Measurements from ENCODE around the gene AIPL1. TPM values are rescaled to one million over a fixed set of nuclear protein-coding genes. Genes with fewer than 3 reads are reported as not detected.

AIPL1 gene
- total RNA-seq, 2 experiments from 2014 or later = not detected

GRCh38 chr17:6402258-6402657 lies 32.7 kb downstream of the AIPL1 start:
- Mint-ChIP-seq H3K9me3 (no peaks in the 10 kb centered on the region), H3K27me3 (peaks cover 14% of the 10 kb centered on the region), H3K36me3 (no peaks in the 10 kb centered on the region), H3K4me3 (no peak overlapping the region), H3K4me1 (no peaks in the 10 kb centered on the region), H3K27ac (no peak overlapping the region)
- DNase-seq (no peak), ATAC-seq (ENCODE audit: low read depth) (no peak)
- POLR2A ChIA-PET = no interaction called here

- no peaks in the 10 kb centered on the region for H3K36me3 Mint-ChIP-seq
- no peak overlapping the region for H3K27ac Mint-ChIP-seq
- no peak overlapping the region for H3K4me3 Mint-ChIP-seq
- POLR2A ChIA-PET = no interaction called here
- ATAC-seq (ENCODE audit: low read depth) = no peak
- no peaks in the 10 kb centered on the region for H3K9me3 Mint-ChIP-seq
- no peaks in the 10 kb centered on the region for H3K4me1 Mint-ChIP-seq
- peaks cover 12% of the 10 kb centered on the region for H3K27me3 Mint-ChIP-seq
- no peak for DNase-seq
Observed at GRCh38 chr17:6398955-6399354, 36.0 kb downstream of the AIPL1 start.

DNA sequence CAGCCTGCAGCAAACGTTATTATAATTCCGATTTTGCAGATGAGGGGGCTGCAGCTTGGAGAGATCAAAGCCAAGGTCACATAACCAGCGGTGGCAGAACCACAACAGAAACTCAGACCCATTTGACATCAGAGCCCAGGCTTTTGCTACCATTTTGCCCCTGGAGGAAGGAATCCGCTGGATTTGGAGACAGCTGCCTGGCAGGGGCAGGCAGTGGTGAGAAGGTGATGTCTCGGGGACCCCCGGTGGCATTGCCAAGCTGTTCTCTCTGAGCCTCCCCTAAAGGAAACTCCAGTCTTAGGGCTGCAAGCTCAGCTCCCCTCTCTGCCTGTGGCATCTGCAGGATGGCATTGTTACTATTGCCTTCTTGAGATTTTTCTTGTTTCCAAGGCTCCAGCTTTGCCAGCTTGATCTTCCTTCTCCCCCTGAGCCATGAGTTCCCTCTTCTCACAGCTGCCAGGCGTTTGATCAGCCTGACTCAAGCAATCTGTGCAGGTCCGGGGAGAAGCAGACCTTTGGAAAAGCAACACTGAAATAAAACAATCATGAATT lies 40.8 kb downstream of the AIPL1 start:
- Mint-ChIP-seq H3K4me3 (no peak overlapping the region), H3K4me1 (no peaks in the 10 kb centered on the region), H3K9me3 (no peaks in the 10 kb centered on the region), H3K27ac (no peak overlapping the region), H3K27me3 (peaks cover 3% of the 10 kb centered on the region), H3K36me3 (no peaks in the 10 kb centered on the region)
- no peak for DNase-seq
- ATAC-seq (ENCODE audit: low read depth) = no peak
- POLR2A ChIA-PET = no interaction called here

DNA sequence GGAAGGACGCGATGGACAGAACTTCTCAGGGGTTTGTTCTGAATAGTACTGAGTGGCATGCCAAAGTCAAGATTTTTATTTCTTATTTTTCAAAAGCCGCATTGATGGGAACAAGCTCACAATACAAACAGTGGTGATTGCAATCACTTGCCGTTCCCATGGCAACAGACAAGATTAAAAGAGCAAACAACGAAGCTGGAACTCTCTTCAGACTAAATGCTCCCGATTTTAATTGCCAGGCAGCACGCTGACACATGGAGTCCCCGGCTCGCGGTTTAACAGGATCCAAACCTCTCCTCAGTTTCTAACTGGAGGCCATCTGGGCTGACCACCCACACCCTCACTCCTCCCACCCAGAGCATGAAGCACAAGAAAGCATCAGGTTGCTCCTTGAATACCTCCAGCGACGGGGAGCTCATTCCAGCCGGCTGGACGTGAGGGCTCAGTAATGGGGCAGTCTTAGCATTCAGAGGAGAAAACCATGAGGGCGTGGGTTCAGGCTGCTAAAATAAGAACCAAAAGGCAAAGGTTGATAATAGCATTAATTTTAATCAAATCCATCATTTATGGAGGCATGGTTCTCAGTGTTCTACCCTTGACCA lies 41.5 kb downstream of the AIPL1 start:
- ATAC-seq (ENCODE audit: low read depth) = no peak
- no peaks in the 10 kb centered on the region for H3K27me3 Mint-ChIP-seq
- DNase-seq = no peak

DNA sequence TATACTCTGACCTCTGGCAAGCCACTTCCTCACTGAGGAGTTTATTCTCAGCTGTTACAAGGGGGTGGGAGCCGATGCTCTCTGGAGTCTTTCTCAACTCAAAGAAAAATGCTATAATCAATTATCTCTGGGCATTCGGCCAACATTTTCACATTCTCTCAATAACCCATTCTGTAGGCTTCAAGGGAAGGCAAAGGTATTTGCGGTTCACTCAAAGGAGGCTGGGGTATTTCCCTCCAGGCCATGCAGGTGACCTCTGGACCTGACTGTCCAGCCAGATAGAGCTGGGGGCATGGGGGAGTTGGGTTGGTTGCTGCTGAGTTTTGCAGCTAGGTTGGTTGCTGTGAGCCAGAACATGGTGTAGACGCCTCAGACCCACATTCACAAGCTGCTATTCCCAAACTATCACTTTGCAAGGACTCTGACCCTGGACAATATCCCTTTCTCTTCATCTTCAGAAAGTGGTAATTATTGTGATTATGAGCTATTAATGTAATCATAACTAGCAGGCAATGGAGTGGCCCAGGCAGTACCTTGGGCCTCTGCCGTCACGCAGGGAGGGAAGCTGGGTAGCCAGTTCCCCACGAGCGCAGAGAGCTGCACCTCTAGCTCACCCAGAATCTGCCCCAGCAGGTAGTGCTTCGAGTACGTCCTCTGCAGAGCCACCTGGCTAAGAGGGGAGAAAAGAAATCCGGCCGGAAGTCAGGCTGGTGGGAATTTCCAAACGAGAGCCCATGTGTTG lies 42.1 kb downstream of the AIPL1 start:
- ATAC-seq (ENCODE audit: low read depth) = no peak
- Mint-ChIP-seq H3K4me1 (no peaks in the 10 kb centered on the region), H3K36me3 (no peaks in the 10 kb centered on the region), H3K27ac (no peak overlapping the region), H3K9me3 (no peaks in the 10 kb centered on the region), H3K4me3 (no peak overlapping the region), H3K27me3 (no peaks in the 10 kb centered on the region)
- POLR2A ChIA-PET = no interaction called here
- no peak for DNase-seq

More for the DNA sequence above, 41.5 kb downstream of the AIPL1 start:
- POLR2A ChIA-PET = no interaction called here
- Mint-ChIP-seq H3K4me1 (no peaks in the 10 kb centered on the region), H3K36me3 (no peaks in the 10 kb centered on the region), H3K27ac (no peak overlapping the region), H3K9me3 (no peaks in the 10 kb centered on the region), H3K4me3 (no peak overlapping the region)

DNA sequence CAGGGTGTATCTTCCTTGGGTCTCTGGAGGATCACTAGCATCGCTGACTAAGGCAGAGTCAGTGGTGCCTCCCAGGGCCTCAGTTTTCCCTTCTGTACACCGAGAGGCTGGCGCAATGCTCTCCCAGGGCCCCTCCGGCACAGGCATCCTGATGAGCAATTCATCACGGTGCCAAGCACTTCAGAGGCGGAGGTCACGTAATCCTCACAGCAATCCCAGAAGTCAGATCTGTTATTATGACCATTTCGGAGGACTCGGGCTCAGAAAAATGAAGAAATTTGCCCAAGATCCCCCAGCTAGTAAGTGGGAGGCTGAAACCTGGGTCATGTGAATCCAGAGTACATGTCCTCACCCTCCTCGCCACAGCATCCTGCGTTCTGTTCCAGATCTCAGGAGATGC lies 46.5 kb downstream of the AIPL1 start:
- H3K4me1 Mint-ChIP-seq = no peaks in the 10 kb centered on the region
- no peak overlapping the region for H3K4me3 Mint-ChIP-seq
- no peaks in the 10 kb centered on the region for H3K27me3 Mint-ChIP-seq
- DNase-seq = no peak
- no peak overlapping the region for H3K27ac Mint-ChIP-seq
- no peak for ATAC-seq (ENCODE audit: low read depth)
- POLR2A ChIA-PET = no interaction called here
- no peaks in the 10 kb centered on the region for H3K9me3 Mint-ChIP-seq
- H3K36me3 Mint-ChIP-seq = no peaks in the 10 kb centered on the region

GRCh38 chr17:6387858-6388257 lies 47.1 kb downstream of the AIPL1 start:
- Mint-ChIP-seq H3K4me1 (no peaks in the 10 kb centered on the region), H3K4me3 (no peak overlapping the region), H3K9me3 (no peaks in the 10 kb centered on the region), H3K36me3 (no peaks in the 10 kb centered on the region), H3K27me3 (no peaks in the 10 kb centered on the region), H3K27ac (no peak overlapping the region)
- ATAC-seq (ENCODE audit: low read depth) (no peak), DNase-seq (no peak)
- POLR2A ChIA-PET = no interaction called here

DNA sequence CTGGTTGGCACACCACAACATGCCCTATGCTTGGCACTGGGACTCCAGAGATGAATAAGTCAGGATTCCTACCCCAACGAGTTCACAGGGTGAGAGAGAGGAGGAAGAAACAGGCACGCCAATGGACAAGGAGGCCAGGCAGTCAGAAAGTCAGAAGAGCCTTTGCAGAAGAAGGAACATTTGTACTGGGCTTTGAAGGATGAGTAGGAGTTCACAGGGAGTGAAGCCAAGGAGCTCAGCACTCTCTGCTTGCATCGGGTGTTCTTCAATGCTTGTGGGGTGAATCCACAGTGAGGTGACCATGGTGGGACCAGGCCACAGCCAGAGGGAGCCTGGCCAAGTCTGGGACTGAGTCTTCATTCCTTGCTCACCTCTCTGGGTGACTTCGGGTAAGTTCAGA lies 47.5 kb downstream of the AIPL1 start:
- H3K27me3 Mint-ChIP-seq = no peaks in the 10 kb centered on the region
- ATAC-seq (ENCODE audit: low read depth) (no peak), DNase-seq (no peak)
- H3K4me1 Mint-ChIP-seq = no peaks in the 10 kb centered on the region
- H3K9me3 Mint-ChIP-seq = no peaks in the 10 kb centered on the region
- H3K4me3 Mint-ChIP-seq = no peak overlapping the region
- POLR2A ChIA-PET = no interaction called here
- no peak overlapping the region for H3K27ac Mint-ChIP-seq
- H3K36me3 Mint-ChIP-seq = no peaks in the 10 kb centered on the region

GRCh38 chr17:6386041-6386630 lies 48.8 kb downstream of the AIPL1 start:
- Mint-ChIP-seq H3K27ac (no peak overlapping the region), H3K4me3 (no peak overlapping the region), H3K36me3 (no peaks in the 10 kb centered on the region), H3K4me1 (no peaks in the 10 kb centered on the region), H3K9me3 (no peaks in the 10 kb centered on the region), H3K27me3 (no peaks in the 10 kb centered on the region)
- POLR2A ChIA-PET = no interaction called here
- DNase-seq (no peak), ATAC-seq (ENCODE audit: low read depth) (no peak)

GRCh38 chr17:6384481-6384880 lies 50.4 kb downstream of the AIPL1 start:
- Mint-ChIP-seq H3K27me3 (no peaks in the 10 kb centered on the region), H3K4me1 (no peaks in the 10 kb centered on the region), H3K4me3 (no peak overlapping the region), H3K27ac (no peak overlapping the region), H3K36me3 (no peaks in the 10 kb centered on the region), H3K9me3 (no peaks in the 10 kb centered on the region)
- POLR2A ChIA-PET = no interaction called here
- ATAC-seq (ENCODE audit: low read depth) (no peak), DNase-seq (no peak)

DNA sequence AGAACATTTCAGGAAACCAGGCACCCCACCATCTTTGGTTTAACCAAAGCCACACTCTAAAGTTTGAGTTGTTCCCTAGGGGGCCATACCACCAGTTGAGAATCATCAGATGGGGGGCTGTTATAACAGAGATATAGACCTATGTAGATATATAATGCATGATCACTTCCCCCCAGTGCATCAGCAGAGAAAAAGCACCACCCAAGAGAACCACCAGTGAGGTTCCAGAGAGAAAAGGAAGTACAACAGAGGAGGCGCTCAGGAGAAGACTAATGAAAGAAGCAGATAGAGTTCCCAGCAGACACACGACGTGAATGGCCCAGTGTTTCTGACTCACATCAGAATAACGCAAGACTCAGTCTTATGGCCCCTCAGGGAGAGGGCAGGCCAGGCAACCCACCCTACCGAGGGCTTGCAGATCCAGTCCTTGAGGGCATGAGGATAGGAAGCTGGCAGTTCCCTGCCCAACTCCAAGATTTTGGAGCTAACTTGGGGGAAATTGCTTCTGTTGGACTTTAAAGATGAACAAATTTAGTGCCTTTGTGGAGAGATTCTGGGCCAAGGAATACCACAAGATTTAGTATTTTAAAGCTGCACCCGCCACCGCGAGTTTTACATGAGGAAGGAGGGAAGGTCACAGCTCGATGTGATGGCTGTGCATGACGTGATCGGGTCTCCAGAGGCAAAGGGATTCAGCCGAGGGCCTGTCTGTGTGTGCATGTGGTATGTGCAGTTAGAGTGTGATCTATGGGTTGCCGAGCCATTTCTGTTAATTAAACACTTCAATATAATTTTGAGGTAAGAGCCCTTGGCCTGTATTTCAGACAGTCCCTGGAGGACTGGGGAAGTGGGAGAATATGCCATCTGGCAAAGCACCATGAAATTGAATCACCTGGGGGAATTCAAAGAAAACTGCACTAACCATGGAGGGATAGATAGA lies 53.1 kb downstream of the AIPL1 start:
- Mint-ChIP-seq H3K36me3 (no peaks in the 10 kb centered on the region), H3K9me3 (no peaks in the 10 kb centered on the region), H3K4me3 (no peak overlapping the region), H3K4me1 (no peaks in the 10 kb centered on the region), H3K27me3 (peaks cover 7% of the 10 kb centered on the region), H3K27ac (no peak overlapping the region)
- POLR2A ChIA-PET = no interaction called here
- ATAC-seq (ENCODE audit: low read depth) (no peak), DNase-seq (no peak)

GRCh38 chr17:6380915-6381438 lies 53.9 kb downstream of the AIPL1 start:
- POLR2A ChIA-PET = no interaction called here

DNA sequence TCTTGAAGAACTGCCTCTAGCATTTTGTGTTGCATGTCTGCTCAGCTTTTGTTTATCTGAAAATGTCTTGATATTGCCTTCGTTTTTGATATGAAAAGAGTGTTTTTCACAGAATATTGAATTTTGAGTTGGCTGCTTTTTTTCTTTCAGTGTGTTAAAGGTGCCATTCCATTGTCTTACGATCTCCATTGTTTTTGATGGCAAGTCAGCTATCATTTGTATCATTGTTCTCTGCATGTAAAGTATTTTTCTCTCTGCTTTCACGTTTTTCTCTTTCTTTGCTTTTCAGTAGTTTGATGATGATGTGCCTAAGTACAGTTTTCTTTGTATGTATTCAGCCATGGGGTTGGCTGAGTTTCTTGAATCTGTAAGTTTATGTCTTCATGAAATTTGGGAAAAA lies 57.0 kb downstream of the AIPL1 start:
- Mint-ChIP-seq H3K4me3 (no peak overlapping the region), H3K27me3 (peaks cover 13% of the 10 kb centered on the region), H3K36me3 (no peaks in the 10 kb centered on the region), H3K27ac (no peak overlapping the region), H3K4me1 (peaks cover 6% of the 10 kb centered on the region), H3K9me3 (no peaks in the 10 kb centered on the region)
- no peak for ATAC-seq (ENCODE audit: low read depth)
- DNase-seq = no peak
- POLR2A ChIA-PET = no interaction called here

More at GRCh38 chr17:6380915-6381438, 53.9 kb downstream of the AIPL1 start:
- no peaks in the 10 kb centered on the region for H3K9me3 Mint-ChIP-seq
- peaks cover 7% of the 10 kb centered on the region for H3K27me3 Mint-ChIP-seq
- DNase-seq (no peak), ATAC-seq (ENCODE audit: low read depth) (no peak)
- H3K4me1 Mint-ChIP-seq = no peaks in the 10 kb centered on the region
- H3K27ac Mint-ChIP-seq = no peak overlapping the region
- no peaks in the 10 kb centered on the region for H3K36me3 Mint-ChIP-seq
- no peak overlapping the region for H3K4me3 Mint-ChIP-seq

All from activated naive CD8-positive, alpha-beta T cell treated with anti-CD3 and anti-CD28 coated beads, Interleukin-2, amount 10 ng/mL, durations not matched to agents 7 days and 5 days (primary cell).